HG02623 (cell line): ENCODE data around the gene ITIH3.

Experiments used
- ATAC-seq: cut with Tn5 transposase; IDR thresholded peaks from one replicate; pipeline ENCODE4 v1.9.1; 2021; ENCODE audit warnings: moderate library complexity; ENCODE audit not compliant: unreplicated experiment

ITIH3 gene

DNA sequence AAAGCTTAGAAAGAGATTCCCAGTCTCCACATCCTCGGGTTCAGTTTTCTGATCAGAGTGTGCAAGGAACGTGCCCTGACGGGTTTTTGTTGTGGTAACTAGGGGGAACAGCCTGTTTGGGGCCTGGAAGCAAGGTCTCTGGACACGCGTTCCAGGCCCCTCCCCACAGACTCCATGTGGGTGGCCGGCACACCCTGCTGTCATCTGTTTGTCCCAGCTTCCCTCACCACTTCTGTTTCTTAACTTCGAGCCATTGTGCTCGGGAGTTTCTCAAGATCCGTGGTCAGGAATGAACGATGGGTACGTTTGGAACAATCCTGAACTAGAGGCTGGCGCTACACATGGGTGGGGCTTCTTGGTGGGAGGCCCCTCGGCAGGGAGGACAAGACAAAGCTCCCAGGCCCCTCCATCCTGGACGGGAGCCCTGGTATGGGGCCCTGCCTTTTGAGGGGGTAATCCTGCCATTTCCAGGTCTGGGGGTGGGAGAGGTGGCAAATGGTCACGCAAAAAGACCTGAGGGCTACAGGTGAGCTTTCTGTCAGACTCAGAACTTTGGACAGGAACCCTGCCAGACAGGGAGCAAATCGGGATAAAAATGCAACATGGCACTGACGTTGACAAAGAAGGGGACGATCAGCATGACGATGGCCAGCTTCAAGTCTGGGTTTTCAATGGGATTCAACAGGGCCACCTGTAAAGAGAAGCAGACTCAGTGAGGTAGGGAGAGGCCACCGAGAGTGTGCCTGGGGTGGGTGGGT is 48.7 kb downstream of the ITIH3 start:
- no peak for ATAC-seq

DNA sequence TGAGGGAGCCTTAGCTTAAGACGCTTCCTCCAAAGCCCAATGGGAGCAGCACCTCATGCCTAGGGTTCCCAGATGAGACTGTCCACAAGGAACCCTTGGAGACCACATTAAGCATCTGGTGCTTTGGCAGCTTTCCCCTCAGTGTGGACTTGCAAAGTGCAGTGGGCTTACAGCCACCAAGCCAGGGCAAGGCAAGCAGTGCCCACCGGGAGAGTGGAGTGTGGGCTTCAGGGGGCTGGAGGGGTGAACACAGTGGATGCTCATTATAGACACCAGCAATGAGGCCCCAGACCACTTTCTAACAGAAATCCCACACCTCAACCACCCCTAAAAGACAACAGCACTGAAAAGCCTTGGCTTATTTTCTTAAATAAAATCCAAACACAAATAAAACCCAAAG is 49.3 kb downstream of the ITIH3 start:
- ATAC-seq, result no peak

DNA sequence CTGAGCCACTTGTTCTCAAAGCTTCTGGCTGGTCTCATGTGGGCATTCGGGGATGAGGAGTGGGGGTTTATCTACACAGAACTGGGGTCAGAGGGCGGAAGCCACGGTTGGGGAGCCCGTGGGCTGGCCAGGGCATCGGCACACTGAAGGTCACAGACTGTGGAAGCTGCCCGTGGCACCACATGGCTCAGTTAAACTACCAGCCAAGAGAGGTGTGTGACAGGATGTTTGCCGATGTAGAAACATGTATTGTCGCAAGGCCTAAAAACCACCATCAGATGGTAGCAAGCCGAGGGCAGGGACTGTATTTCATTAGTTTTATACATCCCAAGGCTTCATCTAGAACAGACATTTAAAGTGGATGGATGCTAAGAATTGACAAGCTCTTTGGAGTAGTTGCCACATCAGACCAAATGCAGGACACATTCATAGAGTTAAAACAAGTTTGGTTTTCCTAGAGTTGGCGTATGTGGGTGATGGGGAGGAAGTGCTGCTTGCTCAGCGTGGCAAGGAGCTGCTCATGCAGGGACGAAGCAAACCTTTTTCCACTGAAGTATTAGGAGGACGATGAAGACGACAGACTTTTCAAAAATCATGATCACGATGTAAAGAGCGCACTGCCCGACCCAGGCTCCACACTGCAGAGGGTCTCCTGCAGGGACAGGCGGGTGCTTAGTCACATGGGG is 49.8 kb downstream of the ITIH3 start:
- no peak for ATAC-seq

DNA sequence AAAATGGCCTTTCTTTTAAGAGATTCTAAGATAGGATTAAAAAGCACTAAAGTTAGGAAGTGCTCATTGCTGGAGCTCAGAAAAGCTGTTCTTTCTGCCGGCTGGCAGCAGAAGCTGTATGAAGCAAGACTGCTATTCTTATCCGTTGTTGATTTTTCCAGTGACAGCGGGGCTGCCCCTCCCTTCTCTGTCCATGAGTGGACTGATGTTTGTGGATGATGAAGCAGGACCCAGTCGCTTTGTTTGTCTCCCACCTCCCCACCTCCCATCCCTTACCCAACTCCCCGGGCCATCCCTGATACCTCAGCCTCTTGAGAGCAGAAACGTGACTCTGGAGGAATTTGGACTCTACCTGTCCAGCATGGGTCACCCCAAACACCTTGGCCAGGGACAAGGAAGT is 50.6 kb downstream of the ITIH3 start:
- no peak for ATAC-seq

DNA sequence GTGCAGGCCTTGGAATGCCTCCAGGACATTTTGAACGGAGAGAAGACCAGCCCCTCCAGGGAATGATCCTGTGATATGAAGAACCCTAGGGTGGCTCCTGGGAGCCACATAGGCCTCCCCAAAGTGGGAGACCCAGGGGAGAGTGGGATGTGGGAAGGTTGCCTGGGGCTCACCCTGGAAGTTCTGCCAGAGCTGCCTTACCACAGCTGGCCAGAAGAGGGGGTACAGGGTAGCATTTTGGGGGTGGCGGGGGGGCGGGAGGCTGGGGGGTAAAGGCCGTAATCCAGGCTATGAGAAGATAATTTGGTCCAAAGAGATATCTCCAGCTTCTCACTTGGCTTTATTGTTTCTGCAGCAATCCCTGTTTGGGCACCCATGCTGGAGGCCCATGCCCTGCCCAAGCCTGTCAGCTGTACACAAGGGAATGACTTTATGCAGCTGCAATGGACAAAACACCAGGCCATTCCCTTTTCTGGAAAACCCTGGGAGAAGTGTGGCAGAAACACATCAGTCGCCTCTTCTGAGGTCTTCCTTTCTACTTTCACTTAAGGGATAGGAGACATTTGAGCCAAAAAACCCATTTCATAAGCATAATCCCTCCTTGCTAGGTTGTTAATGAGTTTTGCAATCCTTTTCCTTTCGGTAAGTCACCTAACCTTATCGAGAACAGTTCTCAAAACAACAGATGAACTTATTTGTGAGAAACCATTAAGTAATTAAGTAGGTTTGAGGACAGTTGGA is 51.3 kb downstream of the ITIH3 start:
- no peak for ATAC-seq

DNA sequence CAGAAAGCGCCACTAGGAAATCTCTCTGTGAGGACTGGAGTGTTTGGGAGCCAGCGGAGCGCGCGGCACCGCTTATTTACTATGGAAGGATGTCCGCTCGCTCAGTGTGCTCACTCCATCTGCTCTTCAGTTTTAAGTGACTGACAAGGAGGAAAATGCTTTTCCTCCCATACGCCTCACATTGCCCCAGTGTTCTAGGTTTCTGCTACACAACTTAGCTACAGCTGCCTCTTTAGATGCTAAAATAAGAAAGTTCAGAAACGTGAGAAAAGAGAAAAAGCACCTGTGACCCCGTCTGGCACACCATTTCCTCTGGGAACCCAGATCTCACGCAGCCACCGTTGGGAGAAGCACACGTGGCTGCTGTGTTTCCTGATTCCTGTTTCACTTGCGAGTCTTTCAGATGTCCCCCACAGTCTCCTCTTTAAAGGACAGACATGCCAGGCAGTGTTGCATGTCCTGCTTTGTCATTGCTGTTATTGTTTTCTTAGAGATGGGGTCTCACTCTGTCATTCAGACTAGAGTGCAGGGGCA is 51.9 kb downstream of the ITIH3 start:
- no peak for ATAC-seq

DNA sequence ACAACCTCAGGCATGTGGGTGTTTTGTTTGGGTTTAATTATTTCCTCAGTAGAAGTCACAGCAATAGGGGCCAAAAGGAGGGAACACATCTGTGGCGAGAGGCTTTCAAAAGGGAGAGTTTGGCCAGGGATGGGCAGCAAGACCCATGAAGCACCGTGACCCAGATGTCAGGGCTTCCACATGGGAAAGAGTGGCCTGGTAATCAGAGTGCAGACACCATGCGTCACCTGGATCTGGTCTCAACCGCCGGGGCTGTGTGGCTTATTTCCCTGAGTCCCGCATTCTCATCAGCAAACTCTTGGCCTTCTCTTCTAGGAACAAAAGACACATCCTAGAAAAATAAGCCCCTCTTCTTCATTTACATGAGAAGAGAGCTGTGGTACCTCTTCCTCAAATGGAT is 52.6 kb downstream of the ITIH3 start:
- ATAC-seq, result no peak

DNA sequence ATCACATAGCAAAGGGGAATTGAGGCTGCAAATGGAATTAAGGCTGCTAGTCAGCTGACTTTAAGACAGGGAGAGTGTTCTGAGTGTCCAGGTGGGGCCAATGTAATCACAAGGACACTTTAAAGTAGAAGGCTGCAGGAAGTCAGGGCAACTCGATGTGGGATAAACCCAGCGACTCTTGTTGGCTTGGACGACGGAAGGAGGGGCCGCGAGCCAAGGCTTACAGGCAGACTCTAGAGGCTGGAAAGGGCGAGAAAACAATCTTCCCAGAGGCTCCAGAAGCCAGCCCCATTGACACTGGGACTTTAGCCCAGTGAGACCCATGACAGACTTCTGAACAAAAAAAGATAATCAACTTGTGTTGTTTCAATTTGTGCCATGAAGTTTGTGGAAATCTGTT is 53.1 kb downstream of the ITIH3 start:
- no peak for ATAC-seq

DNA sequence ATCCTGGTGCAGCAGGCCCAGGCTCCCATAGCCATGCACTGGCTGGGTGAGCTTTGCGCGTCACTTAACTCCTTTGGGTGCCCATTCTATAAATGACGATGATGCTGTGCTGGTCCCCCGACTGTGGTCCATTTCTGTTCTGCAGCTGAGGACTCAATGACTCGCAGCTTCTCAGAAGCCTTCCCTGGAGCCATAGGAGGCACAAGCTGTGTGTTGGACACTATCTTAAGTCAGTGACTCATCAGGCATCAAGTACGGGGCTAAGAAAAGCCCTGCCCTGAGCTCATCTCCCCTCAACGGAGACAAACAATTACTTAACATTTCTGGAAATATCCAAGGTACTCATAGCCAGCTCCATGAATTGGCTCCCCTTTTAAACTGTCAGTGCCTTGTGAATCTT is 54.0 kb downstream of the ITIH3 start:
- no peak for ATAC-seq

DNA sequence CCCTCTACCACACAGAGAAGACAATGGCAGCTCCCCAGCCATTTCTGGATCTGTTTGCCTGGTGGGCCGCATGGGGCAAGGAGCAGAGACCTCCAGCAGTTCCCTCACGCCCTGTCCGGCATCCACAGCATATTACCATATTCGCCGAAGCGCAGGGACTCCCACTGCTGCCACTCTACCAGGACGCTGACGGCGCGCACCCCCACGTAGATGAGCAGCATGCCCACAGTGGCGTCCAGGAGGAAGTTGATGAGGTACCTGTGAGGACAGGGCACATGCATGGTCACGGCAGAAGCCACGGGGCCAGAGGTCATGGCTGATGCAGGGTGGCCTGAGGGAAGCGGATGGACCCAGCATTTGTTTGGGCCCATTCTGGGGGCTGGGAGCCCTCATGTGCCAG is 55.1 kb downstream of the ITIH3 start:
- no peak for ATAC-seq

DNA sequence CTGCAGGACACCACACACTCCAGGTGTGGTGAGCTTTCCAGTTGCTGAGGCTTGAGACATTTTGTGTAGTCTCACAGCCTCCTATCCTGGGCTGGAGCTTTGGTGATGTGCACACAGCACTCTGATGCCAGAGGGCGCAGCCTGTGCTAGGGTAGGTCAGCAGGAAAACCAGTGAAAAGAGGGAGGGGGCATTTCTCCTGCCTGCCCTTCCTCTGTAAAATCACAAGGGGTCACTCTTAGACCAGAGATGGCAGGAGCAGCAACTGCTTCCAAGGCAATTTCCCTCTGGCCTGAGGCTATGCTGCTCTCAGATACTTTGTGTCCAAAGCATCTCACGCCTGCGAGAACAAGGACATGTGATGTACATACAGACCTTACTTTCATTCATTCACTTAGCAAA is 56.8 kb downstream of the ITIH3 start:
- ATAC-seq, result no peak

DNA sequence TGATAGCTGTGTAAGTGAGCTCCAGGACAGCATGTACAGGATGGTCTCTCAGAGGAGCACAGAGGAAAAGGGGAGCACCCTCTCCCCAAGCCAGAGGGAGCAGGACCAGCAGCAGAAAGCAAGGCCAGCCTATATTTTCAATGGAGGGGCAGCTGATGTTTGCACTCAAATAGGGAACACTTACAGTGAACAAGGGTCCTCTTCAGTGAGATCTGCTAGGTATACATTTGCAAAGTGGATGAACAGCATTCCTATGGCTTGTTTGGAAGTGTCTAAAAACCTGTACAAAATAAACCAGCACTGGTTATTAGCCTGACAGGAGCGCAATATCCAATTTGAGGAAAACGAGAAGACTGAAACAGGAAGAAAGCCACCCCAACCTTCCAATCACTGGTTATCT is 57.8 kb downstream of the ITIH3 start:
- ATAC-seq, result no peak

DNA sequence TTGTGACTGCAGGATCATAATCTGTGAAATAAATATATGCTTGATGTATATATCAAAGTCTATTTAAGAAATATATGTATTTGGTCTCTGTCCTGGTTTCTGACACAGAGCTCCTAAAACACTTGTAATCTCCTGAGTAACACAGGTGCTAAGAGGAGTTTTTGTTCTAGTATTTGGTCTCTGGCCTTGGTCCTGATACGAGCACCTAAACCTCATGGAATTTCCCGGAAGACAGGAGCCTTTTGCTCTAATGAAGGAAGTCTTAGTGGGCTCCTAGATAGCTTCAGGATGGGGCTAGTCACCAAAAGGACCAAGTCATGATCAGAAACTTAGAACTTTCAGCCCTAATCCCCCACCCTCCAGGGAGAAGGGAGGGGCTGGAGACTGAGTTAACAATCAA is 59.4 kb downstream of the ITIH3 start:
- ATAC-seq, result no peak

DNA sequence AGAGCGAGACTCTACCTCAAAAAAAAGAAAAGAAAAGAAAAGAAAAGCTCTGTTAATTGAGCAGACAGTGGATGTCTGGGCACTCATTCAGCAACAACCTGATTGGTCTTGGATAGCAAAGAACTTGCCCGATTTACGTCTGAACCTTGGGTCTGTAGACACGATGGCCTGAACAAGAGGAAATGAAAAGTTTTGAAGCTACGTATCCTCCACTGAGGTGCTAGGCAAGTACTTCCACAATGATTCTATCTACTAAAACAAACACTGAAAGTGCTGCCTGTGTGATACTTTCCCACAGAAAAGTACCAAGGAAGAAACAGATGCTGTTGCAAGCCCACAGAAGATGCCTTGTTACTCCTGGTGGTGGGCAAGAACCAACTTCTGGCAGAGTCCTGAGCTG is 62.1 kb downstream of the ITIH3 start:
- ATAC-seq, result no peak

DNA sequence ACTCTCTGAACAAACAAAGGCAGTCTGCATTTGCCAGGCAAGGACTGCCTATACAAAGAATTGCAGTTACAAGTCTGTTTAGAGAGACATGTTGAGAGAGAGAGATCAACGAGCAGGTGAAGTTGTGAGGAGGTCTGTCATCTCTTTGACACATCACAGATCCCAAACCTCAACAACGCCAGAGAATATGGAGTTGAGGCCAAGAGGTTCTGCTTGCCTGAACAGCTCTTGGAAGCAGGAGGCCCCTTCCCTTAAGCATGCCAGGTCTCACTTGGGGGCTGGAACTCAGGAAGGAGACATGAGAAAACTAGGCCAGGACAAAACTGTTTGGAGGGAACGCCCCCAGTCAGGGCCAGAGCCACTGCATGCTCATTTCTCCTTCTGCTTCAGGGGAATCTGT is 62.5 kb downstream of the ITIH3 start:
- no peak for ATAC-seq

DNA sequence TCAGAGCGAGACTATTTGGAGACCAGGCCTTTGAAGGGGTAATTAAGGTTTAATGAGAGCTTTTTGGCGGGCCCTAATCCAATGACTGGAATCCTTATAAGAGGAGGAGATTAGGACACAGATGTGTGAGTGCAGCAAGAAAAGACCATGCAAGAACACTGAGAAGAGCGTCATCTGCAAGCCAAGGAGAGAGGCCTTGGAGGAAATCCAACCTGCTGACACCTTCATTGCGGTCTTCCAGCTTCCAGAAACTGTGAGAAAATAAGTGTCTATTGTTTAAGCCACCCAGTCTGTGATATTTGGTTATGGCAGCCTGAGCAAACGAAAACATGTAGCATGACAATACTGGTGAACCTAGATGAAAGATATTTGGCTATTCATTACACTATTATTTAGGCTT is 63.3 kb downstream of the ITIH3 start:
- ATAC-seq, result no peak
